K562 (cell line): Measurements from ENCODE around the gene IGFL1. TPM values are rescaled to one million over a fixed set of nuclear protein-coding genes. Genes with fewer than 3 reads are reported as not detected.

Experiments
- ADNP ChIP-seq: fragments of 200-800 bp; sonication (Bioruptor generic); IDR thresholded peaks from 2 replicates; pipeline ENCODE4 v1.6.1; 2016; ENCODE audit warnings: missing genetic modification characterization, missing compliant biosample characterization
- ARID1B ChIP-seq: fragments of 450-650 bp; IDR thresholded peaks from 2 replicates; pipeline ENCODE4 v1.6.1; 2016; ENCODE audit warnings: antibody characterized with exemption, mild to moderate bottlenecking, inconsistent platforms
- CHD4 ChIP-seq: fragments of 200-600 bp; sonication (generic); IDR thresholded peaks from 3 replicates; pipeline ENCODE4 v1.6.1; 2012; ENCODE audit warnings: low read depth, mild to moderate bottlenecking, mixed read lengths, low read length, inconsistent platforms; ENCODE audit not compliant: insufficient read depth, insufficient replicate concordance, poor library complexity, severe bottlenecking
- GABPB2 ChIP-seq: fragments of 250-450 bp; sonication (Bioruptor Pico); conservative IDR thresholded peaks from 2 replicates; pipeline ENCODE4 v1.5.1; 2021; ENCODE audit warnings: mild to moderate bottlenecking
- HEY1 ChIP-seq: fragments of 250-450 bp; sonication (Bioruptor Pico); IDR thresholded peaks from 2 replicates; pipeline ENCODE4 v1.5.0; 2020; ENCODE audit warnings: mild to moderate bottlenecking, moderate library complexity, borderline replicate concordance
- HIVEP1 ChIP-seq: fragments of 250-450 bp; sonication (Bioruptor Pico); IDR thresholded peaks from 2 replicates; pipeline ENCODE4 v1.4.0; 2020; ENCODE audit warnings: mild to moderate bottlenecking
- HMGXB4 ChIP-seq: sonication (generic); formaldehyde crosslinking; IDR thresholded peaks from 2 replicates; pipeline ENCODE4 v1.8.1; 2023; ENCODE audit warnings: mild to moderate bottlenecking, missing genetic modification reagents
- HNRNPLL ChIP-seq: fragments of 200-400 bp; formaldehyde crosslinking; IDR thresholded peaks from 2 replicates; pipeline ENCODE4 v1.6.1; 2017; ENCODE audit warnings: low read length, low read depth, mild to moderate bottlenecking; ENCODE audit not compliant: poor library complexity, severe bottlenecking
- KDM2B ChIP-seq: fragments of 250-450 bp; sonication (Bioruptor Pico); IDR thresholded peaks from 2 replicates; pipeline ENCODE4 v1.8.0; 2021; ENCODE audit warnings: mild to moderate bottlenecking, moderate library complexity
- MAFF ChIP-seq: IDR thresholded peaks from 2 replicates; pipeline ENCODE4 v1.6.1; 2012; ENCODE audit warnings: low read length, improper control_type of control experiment
- MAZ ChIP-seq, 2 experiments: fragments of 450-650 bp in 1 of 2; sonication (generic) in 1 of 2; formaldehyde crosslinking; IDR thresholded peaks in 1 of 2; conservative IDR thresholded peaks in 1 of 2; 2 replicates each; pipeline versions ENCODE4 v1.4.0 to v1.5.0; 2020; ENCODE audit warnings: mild to moderate bottlenecking in 1 of 2, missing genetic modification reagents in 1 of 2
- MEF2D ChIP-seq: conservative IDR thresholded peaks from 2 replicates; pipeline ENCODE4 v1.6.1; 2016; ENCODE audit warnings: low read depth, missing genetic modification characterization, missing compliant biosample characterization
- NELFE ChIP-seq: IDR thresholded peaks from 2 replicates; pipeline ENCODE4 v1.6.1; 2011; ENCODE audit warnings: mild to moderate bottlenecking; ENCODE audit not compliant: insufficient read depth, insufficient read length
- NONO ChIP-seq, 2 experiments: fragments of 200-400 bp in 1 of 2; fragments of 450-650 bp in 1 of 2; formaldehyde crosslinking in 1 of 2; IDR thresholded peaks; 2 replicates each; pipeline ENCODE4 v1.6.1; 2017; ENCODE audit warnings: low read depth in 2 of 2, mild to moderate bottlenecking in 2 of 2, moderate library complexity in 2 of 2, low read length in 1 of 2
- NR1H2 ChIP-seq: sonication (generic); formaldehyde crosslinking; IDR thresholded peaks from 2 replicates; pipeline ENCODE4 v1.4.0; 2020; ENCODE audit warnings: mild to moderate bottlenecking, missing genetic modification reagents
- PRPF4 ChIP-seq: fragments of 200-400 bp; formaldehyde crosslinking; IDR thresholded peaks from one replicate; pipeline ENCODE4 v1.6.1; 2017; ENCODE audit warnings: low read length, low read depth, mild to moderate bottlenecking; ENCODE audit not compliant: insufficient read depth, poor library complexity, severe bottlenecking
- RCOR1 ChIP-seq, 2 experiments: IDR thresholded peaks; 2 replicates each; pipeline ENCODE4 v1.6.1; 2012; ENCODE audit warnings: low read depth in 2 of 2, low read length in 2 of 2, borderline replicate concordance in 1 of 2, improper control_type of control experiment in 1 of 2
- SETDB1 ChIP-seq: IDR thresholded peaks from one replicate; pipeline ENCODE4 v1.6.1; 2012; ENCODE audit warnings: low read length, control low read depth, inconsistent platforms
- SIRT6 ChIP-seq: IDR thresholded peaks from one replicate; pipeline ENCODE4 v1.6.1; 2012; ENCODE audit warnings: low read depth, mild to moderate bottlenecking, control low read depth, inconsistent platforms, low read length, moderate library complexity
- ZNF778 ChIP-seq: fragments of 450-650 bp; formaldehyde crosslinking; IDR thresholded peaks from 2 replicates; pipeline ENCODE4 v1.4.0; 2020; ENCODE audit warnings: mild to moderate bottlenecking, moderate library complexity
- ZNF780A ChIP-seq: fragments of 250-450 bp; sonication (Bioruptor Pico); IDR thresholded peaks from 2 replicates; pipeline ENCODE4 v1.5.0; 2021; ENCODE audit warnings: mild to moderate bottlenecking
- ZNF79 ChIP-seq: fragments of 250-450 bp; sonication (Bioruptor Pico); IDR thresholded peaks from 2 replicates; pipeline ENCODE4 v1.4.0; 2020; ENCODE audit warnings: low read depth, mild to moderate bottlenecking, moderate library complexity
- ZZZ3 ChIP-seq: fragments of 450-650 bp; IDR thresholded peaks from 2 replicates; pipeline ENCODE4 v1.6.1; 2016; ENCODE audit warnings: antibody characterized with exemption, mild to moderate bottlenecking, moderate library complexity
- polyA plus RNA-seq, 8 experiments: library from polyadenylated mRNA; depleted of rRNA in 4 of 8; stranded (reverse) in 5 of 8; unstranded in 3 of 8; fragments of >200 nt; fragmentation: Nextera tagmentation in 2 of 8; fragmentation: Illumina TruSeq in 1 of 8; extraction: Ambion mirVana in 2 of 8; extraction: Trizol in 1 of 8; gene quantifications; 2 replicates each; pipeline versions ENCODE4 v1.2.1 to v1.2.3, GENCODE V29; 2011 to 2014; ENCODE audit warnings: inconsistent platforms in 1 of 8, missing spikeins in 1 of 8
- total RNA-seq, 7 experiments: library from RNA; depleted of rRNA in 6 of 7; stranded (reverse); fragments of >200 nt in 6 of 7; fragmentation: Illumina TruSeq in 2 of 7; extraction: Trizol in 2 of 7; gene quantifications; 2 replicates each; pipeline versions ENCODE4 v1.2.1 to v1.2.3, GENCODE V29; 2011 to 2021; ENCODE audit warnings: low replicate concordance in 1 of 7
- TF ChIP-seq, protein P1 (sequence below): sonication (generic); formaldehyde crosslinking; IDR thresholded peaks from 2 replicates; pipeline ENCODE4 v1.8.0; 2022; ENCODE audit warnings: mild to moderate bottlenecking, missing genetic modification reagents
- TF ChIP-seq, protein P2 (sequence below): sonication (generic); IDR thresholded peaks from 2 replicates; pipeline ENCODE4 v1.6.1; 2016

The IGFL1 gene
- total and polyA plus RNA-seq, 9 of the 15 experiments (the other 6 are each of a cell fraction or from before 2014, with no cell fraction given): not detected

- no peak for TF ChIP-seq SIRT6
- peak; percentile 88; the same call in 1 of the 2 replicates for TF ChIP-seq ZNF780A (CRISPR knock-in tag)
- TF ChIP-seq RCOR1 (IDR thresholded peaks at IDR 0.05; ENCODE audit: borderline replicate concordance in 1 of 2, low read depth in 2 of 2, low read length in 2 of 2): peak in 1 of 2 experiments; percentile 84; a peak in 2 of 4 replicates
- TF ChIP-seq GABPB2 (CRISPR knock-in tag): no peak
- TF ChIP-seq, protein P1, sequence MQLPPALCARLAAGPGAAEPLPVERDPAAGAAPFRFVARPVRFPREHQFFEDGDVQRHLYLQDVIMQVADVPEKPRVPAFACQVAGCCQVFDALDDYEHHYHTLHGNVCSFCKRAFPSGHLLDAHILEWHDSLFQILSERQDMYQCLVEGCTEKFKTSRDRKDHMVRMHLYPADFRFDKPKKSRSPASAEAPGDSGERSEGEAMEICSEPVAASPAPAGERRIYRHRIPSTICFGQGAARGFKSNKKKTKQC (CRISPR knock-in tag): no peak
- TF ChIP-seq MAZ (CRISPR knock-in tag; conservative IDR thresholded peaks at IDR 0.05 in 1 of 2, IDR thresholded peaks at IDR 0.05 in 1 of 2): peak in 1 of 2 experiments; percentile 95; a peak in 2 of 4 replicates
- TF ChIP-seq MEF2D (tag): no peak; the same call in none of the 2 replicates
- no peak for TF ChIP-seq SETDB1
- peak; percentile 98 for TF ChIP-seq HEY1 (CRISPR knock-in tag)
- TF ChIP-seq ZNF778 (CRISPR knock-in tag): no peak
- TF ChIP-seq NELFE: no peak
- TF ChIP-seq ADNP: peak; percentile 38; the same call in 1 of the 2 replicates
- TF ChIP-seq MAFF: no peak
- TF ChIP-seq NONO (IDR thresholded peaks at IDR 0.05; ENCODE audit: low read depth in 2 of 2, low read length in 1 of 2): no peak
- no peak for TF ChIP-seq CHD4
- no peak for TF ChIP-seq HNRNPLL
- TF ChIP-seq ARID1B: peak; percentile 84
- TF ChIP-seq PRPF4: no peak
- no peak for TF ChIP-seq KDM2B (CRISPR knock-in tag)
- no peak for TF ChIP-seq ZZZ3
- TF ChIP-seq, protein P2, sequence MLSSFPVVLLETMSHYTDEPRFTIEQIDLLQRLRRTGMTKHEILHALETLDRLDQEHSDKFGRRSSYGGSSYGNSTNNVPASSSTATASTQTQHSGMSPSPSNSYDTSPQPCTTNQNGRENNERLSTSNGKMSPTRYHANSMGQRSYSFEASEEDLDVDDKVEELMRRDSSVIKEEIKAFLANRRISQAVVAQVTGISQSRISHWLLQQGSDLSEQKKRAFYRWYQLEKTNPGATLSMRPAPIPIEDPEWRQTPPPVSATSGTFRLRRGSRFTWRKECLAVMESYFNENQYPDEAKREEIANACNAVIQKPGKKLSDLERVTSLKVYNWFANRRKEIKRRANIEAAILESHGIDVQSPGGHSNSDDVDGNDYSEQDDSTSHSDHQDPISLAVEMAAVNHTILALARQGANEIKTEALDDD: no peak
- TF ChIP-seq HMGXB4 (CRISPR knock-in tag): no peak
- TF ChIP-seq HIVEP1 (CRISPR knock-in tag): peak; percentile 97
- peak; percentile 92 for TF ChIP-seq ZNF79 (CRISPR knock-in tag)
- no peak for TF ChIP-seq NR1H2
Measured at GRCh38 chr19:46202872-46203860, 26.4 kb upstream of the IGFL1 start (continued).
